Measurements from ENCODE around the gene ZNF491. TPM values are rescaled to one million over a fixed set of nuclear protein-coding genes. Genes with fewer than 3 reads are reported as not detected.

The ZNF491 gene
- total RNA-seq, result 1 to 10 TPM in 2 of 6 experiments, under 1 TPM in 4; 0.37 to 1.3 (median 0.98) TPM
- long read RNA-seq, result 0 reads

GRCh38 chr19:11798391-11799330 lies at the start of gene ZNF491:
TSS of gene ZNF491 (plus strand) at chr19:11798523. CDS start at chr19:11805954, 7,431 bp downstream.
- TF ChIP-seq POLR2A (IDR thresholded peaks at IDR 0.05), result peak; percentile 84
- TF ChIP-seq, protein P1, sequence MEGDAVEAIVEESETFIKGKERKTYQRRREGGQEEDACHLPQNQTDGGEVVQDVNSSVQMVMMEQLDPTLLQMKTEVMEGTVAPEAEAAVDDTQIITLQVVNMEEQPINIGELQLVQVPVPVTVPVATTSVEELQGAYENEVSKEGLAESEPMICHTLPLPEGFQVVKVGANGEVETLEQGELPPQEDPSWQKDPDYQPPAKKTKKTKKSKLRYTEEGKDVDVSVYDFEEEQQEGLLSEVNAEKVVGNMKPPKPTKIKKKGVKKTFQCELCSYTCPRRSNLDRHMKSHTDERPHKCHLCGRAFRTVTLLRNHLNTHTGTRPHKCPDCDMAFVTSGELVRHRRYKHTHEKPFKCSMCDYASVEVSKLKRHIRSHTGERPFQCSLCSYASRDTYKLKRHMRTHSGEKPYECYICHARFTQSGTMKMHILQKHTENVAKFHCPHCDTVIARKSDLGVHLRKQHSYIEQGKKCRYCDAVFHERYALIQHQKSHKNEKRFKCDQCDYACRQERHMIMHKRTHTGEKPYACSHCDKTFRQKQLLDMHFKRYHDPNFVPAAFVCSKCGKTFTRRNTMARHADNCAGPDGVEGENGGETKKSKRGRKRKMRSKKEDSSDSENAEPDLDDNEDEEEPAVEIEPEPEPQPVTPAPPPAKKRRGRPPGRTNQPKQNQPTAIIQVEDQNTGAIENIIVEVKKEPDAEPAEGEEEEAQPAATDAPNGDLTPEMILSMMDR (IDR thresholded peaks at IDR 0.05), result peak in 3 of 4 donors; percentile 18 to 25 (median 24)
- no peaks in the 10 kb centered on the region for H3K36me3 ChIP-seq
- intact Hi-C loops (cut with DNase I), result no loop called here
- peaks cover 0 to 8% (median 4%) of the 10 kb centered on the region in 4 donors for H3K4me1 ChIP-seq
- peaks cover 0 to 4% (median 0%) of the 10 kb centered on the region in 4 donors for H3K9me3 ChIP-seq
- WGBS (ENCODE audit: insufficient coverage, low coverage, low lambda C conversion rate, missing lambda C conversion rate), result under 1% methylated on average over 18 of the region's 56 CpGs
- peak within 1 kb of the TSS; percentile 61 to 81 (median 78) for H3K4me3 ChIP-seq
- H3K27me3 ChIP-seq, result no peaks in the 10 kb centered on the region
- peak within 1 kb of the TSS; percentile 20 to 72 (median 47) for H3K27ac ChIP-seq
- peak; percentile 95 to 96 (median 95) for DNase-seq
- peak; percentile 98 to 99 (median 98) for ATAC-seq

GRCh38 chr19:11749751-11750150 lies 48.6 kb upstream of the ZNF491 start:
- ATAC-seq, result no peak
- intact Hi-C loops (cut with DNase I), result no loop called here
- TF ChIP-seq POLR2A (IDR thresholded peaks at IDR 0.05), result no peak
- TF ChIP-seq, protein P1 (IDR thresholded peaks at IDR 0.05), result no peak
- Histone ChIP-seq H3K9me3 (peaks cover 0 to 18% (median 4%) of the 10 kb centered on the region in 4 donors), H3K4me1 (no peaks in the 10 kb centered on the region), H3K27me3 (no peaks in the 10 kb centered on the region), H3K4me3 (no peak overlapping the region), H3K36me3 (no peaks in the 10 kb centered on the region), H3K27ac (no peak overlapping the region)
- DNase-seq, result no peak
- WGBS (ENCODE audit: insufficient coverage, low coverage, low lambda C conversion rate, missing lambda C conversion rate), result 42% methylated on average over 2 of the region's 2 CpGs

- no peak for TF ChIP-seq POLR2A (IDR thresholded peaks at IDR 0.05)
- TF ChIP-seq, protein P1 (IDR thresholded peaks at IDR 0.05), result no peak
- H3K4me3 ChIP-seq, result no peak overlapping the region
- H3K27me3 ChIP-seq, result no peaks in the 10 kb centered on the region
- H3K36me3 ChIP-seq, result no peaks in the 10 kb centered on the region
- ATAC-seq, result no peak
- H3K27ac ChIP-seq, result no peak overlapping the region
- no peaks in the 10 kb centered on the region for H3K4me1 ChIP-seq
- WGBS (ENCODE audit: insufficient coverage, low coverage, low lambda C conversion rate, missing lambda C conversion rate), result 34% methylated on average over 2 of the region's 2 CpGs
- intact Hi-C loops (cut with DNase I), result no loop called here
- peaks cover 0 to 26% (median 4%) of the 10 kb centered on the region in 4 donors for H3K9me3 ChIP-seq
- DNase-seq, result no peak
These were observed 46.0 kb upstream of the ZNF491 start for GRCh38 chr19:11752244-11752736.

DNA sequence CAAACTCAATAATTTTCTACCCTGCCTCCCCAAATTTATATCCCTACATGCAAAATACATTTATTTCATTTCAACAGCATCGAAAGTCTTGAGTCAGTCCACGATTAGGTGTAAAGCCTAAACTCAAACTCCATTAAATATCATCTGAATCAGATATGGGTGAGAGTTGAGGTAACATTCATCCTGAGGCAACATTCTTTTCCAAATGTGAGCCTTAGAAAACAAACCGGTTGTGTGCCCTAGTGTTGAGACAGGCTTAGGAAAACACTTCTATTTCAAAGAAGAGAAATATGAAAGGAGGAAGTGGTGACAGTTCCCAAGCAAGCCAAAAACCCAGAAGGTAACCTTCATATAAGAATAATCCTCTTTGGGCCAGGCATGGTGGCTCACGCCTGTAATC lies 43.7 kb upstream of the ZNF491 start:
- Histone ChIP-seq H3K9me3 (peaks cover 0 to 18% (median 4%) of the 10 kb centered on the region in 4 donors), H3K27ac (no peak overlapping the region), H3K27me3 (no peaks in the 10 kb centered on the region), H3K4me3 (no peak overlapping the region), H3K36me3 (no peaks in the 10 kb centered on the region), H3K4me1 (no peaks in the 10 kb centered on the region)
- intact Hi-C loops (cut with DNase I), result no loop called here
- DNase-seq (no peak), ATAC-seq (no peak)
- TF ChIP-seq, protein P1 (IDR thresholded peaks at IDR 0.05), result no peak
- no peak for TF ChIP-seq POLR2A (IDR thresholded peaks at IDR 0.05)
- WGBS (ENCODE audit: insufficient coverage, low coverage, low lambda C conversion rate, missing lambda C conversion rate), result 65% methylated on average over 4 of the region's 4 CpGs
